ENCODE results near the gene BOK.

Gene BOK

DNA sequence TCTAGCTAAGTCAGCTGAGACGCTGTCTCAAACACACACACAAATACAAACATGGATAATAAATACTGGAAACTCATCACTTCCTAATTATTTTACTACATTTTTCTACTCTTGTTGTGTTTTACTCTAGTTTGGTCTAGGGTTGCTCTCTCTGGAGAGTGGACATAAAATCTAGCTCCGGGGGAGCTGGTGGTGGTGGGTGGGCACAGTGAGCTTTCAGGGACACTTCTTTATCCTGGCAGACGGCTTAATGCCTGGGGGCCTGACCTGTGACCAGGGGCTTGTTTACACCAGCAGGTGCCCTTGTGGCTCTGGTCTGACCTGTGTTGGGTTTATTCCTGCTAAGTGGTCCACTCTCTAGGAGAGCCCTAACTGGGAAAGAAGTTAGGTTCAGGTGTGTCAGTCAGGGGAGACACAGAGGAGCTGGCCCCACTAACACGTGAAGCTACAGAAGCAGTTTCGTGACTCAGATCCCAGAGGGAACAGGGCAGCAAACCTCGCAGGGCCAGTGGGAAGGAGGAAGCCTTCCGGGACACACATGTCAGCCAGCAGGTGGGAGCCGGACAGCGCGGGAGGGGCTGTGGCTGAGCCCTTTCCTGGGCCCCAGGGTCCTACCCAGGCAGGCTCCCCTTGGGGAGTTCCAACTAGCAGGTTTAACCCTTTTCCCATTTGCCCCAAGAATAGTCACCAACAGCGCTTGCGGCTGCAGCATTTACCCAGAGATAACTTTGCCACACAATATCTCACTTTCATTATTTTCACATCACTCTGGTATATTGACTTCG is 22.5 kb upstream of the BOK start:
- H3K27me3 ChIP-seq = peaks cover 63% of the 10 kb centered on the region
- TF ChIP-seq, protein P1, sequence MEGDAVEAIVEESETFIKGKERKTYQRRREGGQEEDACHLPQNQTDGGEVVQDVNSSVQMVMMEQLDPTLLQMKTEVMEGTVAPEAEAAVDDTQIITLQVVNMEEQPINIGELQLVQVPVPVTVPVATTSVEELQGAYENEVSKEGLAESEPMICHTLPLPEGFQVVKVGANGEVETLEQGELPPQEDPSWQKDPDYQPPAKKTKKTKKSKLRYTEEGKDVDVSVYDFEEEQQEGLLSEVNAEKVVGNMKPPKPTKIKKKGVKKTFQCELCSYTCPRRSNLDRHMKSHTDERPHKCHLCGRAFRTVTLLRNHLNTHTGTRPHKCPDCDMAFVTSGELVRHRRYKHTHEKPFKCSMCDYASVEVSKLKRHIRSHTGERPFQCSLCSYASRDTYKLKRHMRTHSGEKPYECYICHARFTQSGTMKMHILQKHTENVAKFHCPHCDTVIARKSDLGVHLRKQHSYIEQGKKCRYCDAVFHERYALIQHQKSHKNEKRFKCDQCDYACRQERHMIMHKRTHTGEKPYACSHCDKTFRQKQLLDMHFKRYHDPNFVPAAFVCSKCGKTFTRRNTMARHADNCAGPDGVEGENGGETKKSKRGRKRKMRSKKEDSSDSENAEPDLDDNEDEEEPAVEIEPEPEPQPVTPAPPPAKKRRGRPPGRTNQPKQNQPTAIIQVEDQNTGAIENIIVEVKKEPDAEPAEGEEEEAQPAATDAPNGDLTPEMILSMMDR (IDR thresholded peaks at IDR 0.05) = no peak
- no peak overlapping the region for H3K4me3 ChIP-seq (ENCODE audit: low read depth in 1 of 2, low read length in 1 of 2)
- no peak overlapping the region for H3K27ac ChIP-seq
- peaks cover 4 to 5% of the 10 kb centered on the region in 2 experiments for H3K4me1 ChIP-seq (ENCODE audit: control insufficient read depth in 1 of 2, insufficient read depth in 1 of 2, low read depth in 1 of 2, low read length in 1 of 2)
- H3K36me3 ChIP-seq = no peaks in the 10 kb centered on the region
- H3K9me3 ChIP-seq = no peaks in the 10 kb centered on the region

DNA sequence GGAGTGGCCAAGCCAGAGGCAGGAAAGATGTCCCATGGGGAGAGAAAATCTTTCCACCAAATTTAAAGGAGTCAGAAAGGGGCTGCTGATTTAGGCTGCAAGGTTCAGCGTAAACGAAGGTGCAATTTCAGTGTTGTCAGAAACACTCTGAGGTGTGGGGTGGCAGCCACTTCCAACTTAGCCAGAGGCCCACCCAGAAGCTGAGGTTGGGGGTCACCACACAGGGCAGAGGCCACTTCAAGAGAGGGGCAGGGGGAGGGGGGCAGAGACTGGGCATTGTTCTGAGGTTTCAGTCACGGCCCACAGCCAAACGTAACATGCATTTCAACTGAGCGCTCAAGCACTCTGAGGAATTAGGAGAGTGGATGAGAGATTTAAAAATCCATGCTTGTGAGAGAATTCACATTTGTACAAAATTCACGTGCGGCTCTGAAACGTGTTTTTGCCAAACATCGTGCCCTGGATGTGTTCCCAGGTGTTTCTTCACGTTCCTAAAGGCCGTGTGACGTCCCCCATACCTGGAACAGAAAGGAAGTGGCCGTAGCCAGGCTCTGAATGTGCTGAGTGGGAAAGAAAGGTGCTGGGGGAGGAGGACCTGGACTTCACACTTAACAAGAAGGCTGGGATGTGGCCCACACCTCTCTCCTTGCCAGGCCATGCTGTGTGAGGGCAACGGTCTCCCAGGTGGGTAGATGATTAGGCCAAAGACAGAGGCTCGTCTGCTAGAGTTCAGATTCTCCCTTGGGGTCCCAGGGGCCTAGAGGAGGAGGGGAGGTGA is 19.5 kb upstream of the BOK start:
- Histone ChIP-seq H3K4me3 (ENCODE audit: low read depth in 1 of 2, low read length in 1 of 2) (no peak overlapping the region), H3K27me3 (peaks cover 90% of the 10 kb centered on the region), H3K4me1 (ENCODE audit: control insufficient read depth in 1 of 2, insufficient read depth in 1 of 2, low read depth in 1 of 2, low read length in 1 of 2) (peaks cover 4 to 5% of the 10 kb centered on the region in 2 experiments), H3K9me3 (no peaks in the 10 kb centered on the region), H3K27ac (no peak overlapping the region), H3K36me3 (no peaks in the 10 kb centered on the region)
- TF ChIP-seq, protein P1 (IDR thresholded peaks at IDR 0.05) = no peak

DNA sequence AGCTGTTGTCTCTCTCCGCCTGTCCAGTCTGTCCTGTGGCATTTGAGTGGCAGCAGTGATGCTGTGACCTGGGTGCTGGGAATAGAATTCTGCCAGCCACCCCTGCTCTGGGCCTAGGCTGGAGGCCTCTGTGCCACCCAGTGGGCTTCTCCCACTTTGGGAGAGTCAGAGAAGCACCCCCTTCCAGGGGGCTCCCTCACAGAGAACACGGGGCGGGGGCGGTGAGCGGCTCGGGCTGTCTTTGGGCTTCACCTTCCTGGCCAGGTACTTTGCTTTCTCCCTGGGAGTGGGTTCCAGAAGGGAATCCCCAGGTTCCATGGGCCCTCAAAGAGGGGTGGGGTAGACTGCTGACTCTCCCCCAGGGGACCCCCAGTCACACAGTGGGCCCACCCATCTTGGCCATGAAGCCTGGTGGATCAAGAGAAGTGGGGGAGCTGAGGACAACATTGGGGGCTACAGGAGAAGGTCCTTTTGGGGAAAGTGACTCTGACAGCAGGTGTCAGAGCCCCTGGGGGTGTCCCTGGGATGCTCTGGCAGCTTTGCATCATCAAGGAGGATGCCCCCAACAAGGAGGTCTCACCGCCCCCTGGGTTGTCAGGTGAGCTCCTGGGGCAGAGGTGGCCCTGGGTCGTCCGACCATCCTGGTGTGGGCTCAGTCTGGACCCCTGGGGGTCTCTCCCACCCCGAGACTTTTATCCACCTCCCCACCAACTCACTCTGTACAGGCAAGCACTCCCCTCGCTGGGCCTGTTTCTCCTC is 18.8 kb upstream of the BOK start:
- TF ChIP-seq, protein P1 (IDR thresholded peaks at IDR 0.05) = no peak
- Histone ChIP-seq H3K27ac (no peak overlapping the region), H3K4me3 (ENCODE audit: low read depth in 1 of 2, low read length in 1 of 2) (no peak overlapping the region), H3K36me3 (no peaks in the 10 kb centered on the region), H3K4me1 (ENCODE audit: control insufficient read depth in 1 of 2, insufficient read depth in 1 of 2, low read depth in 1 of 2, low read length in 1 of 2) (peaks cover 4 to 5% of the 10 kb centered on the region in 2 experiments), H3K27me3 (peaks cover 96% of the 10 kb centered on the region), H3K9me3 (no peaks in the 10 kb centered on the region)

DNA sequence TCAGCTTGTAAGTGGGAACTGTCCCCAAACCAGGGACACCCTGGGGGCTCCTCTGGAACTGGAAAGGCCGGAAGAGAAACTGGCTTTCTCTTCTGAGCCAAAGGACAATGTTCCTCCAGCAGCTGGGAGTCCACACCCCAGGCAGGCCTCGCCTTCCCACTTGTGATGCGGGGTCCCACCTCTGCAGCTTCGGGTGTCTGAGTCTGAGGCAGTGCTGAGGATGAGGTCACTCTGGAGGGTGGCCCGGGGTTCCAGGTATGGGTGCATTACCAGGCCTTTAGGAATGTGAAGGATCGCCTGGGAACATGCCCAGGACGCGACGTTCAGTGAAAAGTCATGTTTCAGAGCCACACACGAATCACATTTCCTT is 18.2 kb upstream of the BOK start:
- Histone ChIP-seq H3K27me3 (peaks cover 97% of the 10 kb centered on the region), H3K36me3 (no peaks in the 10 kb centered on the region), H3K9me3 (no peaks in the 10 kb centered on the region), H3K4me3 (ENCODE audit: low read depth in 1 of 2, low read length in 1 of 2) (peak overlapping the region in 1 of 2 experiments; percentile 20), H3K27ac (no peak overlapping the region), H3K4me1 (ENCODE audit: control insufficient read depth in 1 of 2, insufficient read depth in 1 of 2, low read depth in 1 of 2, low read length in 1 of 2) (peaks cover 4 to 5% of the 10 kb centered on the region in 2 experiments)
- TF ChIP-seq, protein P1 (IDR thresholded peaks at IDR 0.05) = no peak

DNA sequence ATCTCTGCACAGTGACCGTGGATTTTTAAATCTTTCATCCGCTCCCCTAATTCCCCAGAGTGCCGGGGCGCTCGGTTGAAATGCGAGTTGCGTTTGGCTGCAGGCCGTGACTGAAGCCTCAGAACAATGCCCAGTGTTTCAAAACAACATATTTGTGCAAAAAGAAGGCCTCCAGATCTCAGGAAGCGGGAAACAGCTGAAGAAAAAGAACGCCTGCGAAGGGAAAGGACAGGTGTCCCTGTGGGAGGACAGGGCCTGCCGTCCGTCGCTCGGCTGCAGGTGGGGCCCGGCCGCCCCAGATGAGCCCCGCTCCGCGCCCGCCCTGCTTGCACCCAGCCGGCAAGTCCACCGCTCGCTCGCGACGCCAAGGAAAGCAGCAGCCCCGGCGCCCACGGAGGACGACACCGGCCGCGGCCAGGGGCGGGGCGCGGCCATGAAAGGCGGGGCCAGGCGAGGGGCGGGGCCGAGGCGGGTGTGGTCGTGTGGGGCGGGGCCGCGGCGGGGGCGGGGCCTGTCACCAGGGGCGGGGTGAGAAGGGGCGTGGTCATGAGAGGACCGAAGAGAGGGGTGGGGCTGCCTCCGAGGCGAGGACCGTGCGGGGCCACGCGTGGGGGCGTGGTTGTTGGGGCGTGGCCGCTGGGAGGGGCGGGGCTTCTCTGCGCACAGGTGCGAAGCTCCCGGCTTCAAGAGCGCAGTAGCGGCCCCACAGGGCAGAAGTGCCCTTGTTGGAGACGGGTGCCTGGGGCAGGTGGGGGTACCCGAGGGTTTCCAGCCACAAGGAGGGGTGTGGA is 17.6 kb upstream of the BOK start:
- no peak overlapping the region for H3K27ac ChIP-seq
- peaks cover 4 to 5% of the 10 kb centered on the region in 2 experiments for H3K4me1 ChIP-seq (ENCODE audit: control insufficient read depth in 1 of 2, insufficient read depth in 1 of 2, low read depth in 1 of 2, low read length in 1 of 2)
- H3K4me3 ChIP-seq (ENCODE audit: low read depth in 1 of 2, low read length in 1 of 2) = peak overlapping the region in 1 of 2 experiments; percentile 20
- no peaks in the 10 kb centered on the region for H3K9me3 ChIP-seq
- H3K36me3 ChIP-seq = no peaks in the 10 kb centered on the region
- TF ChIP-seq, protein P1 (IDR thresholded peaks at IDR 0.05) = no peak
- H3K27me3 ChIP-seq = peaks cover 97% of the 10 kb centered on the region
